HPDE6-E6E7 (cell line): ENCODE measurements around the gene CCDC149.
A peak's percentile ranks its signal among the peaks of the same experiment; 100 is the strongest.

Source experiments
- DNase-seq: peaks from one replicate; pipeline ENCODE4 v3.0.0; 2011; ENCODE audit warnings: missing footprints; ENCODE audit errors: extremely low spot score

Gene CCDC149

DNA sequence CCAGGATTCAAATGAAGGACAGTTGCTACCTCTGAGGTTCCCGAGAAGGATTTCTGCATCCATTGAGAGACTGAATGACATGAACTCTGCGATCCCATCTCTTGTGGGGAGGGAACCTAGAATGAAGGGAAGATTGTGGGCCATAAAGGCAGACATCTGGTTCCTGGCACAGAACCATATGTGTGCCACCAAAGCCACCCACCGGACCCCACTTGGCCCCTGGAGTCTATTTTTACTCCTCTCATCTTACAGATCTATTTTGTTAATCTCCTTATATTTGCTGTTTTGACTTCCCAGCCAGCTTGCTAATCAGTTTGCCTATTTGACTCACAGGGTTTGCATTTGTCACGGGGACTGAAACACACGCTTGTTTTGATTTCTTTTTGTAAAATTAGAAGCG, 110.2 kb downstream of the CCDC149 start:
- DNase-seq, result no peak

DNA sequence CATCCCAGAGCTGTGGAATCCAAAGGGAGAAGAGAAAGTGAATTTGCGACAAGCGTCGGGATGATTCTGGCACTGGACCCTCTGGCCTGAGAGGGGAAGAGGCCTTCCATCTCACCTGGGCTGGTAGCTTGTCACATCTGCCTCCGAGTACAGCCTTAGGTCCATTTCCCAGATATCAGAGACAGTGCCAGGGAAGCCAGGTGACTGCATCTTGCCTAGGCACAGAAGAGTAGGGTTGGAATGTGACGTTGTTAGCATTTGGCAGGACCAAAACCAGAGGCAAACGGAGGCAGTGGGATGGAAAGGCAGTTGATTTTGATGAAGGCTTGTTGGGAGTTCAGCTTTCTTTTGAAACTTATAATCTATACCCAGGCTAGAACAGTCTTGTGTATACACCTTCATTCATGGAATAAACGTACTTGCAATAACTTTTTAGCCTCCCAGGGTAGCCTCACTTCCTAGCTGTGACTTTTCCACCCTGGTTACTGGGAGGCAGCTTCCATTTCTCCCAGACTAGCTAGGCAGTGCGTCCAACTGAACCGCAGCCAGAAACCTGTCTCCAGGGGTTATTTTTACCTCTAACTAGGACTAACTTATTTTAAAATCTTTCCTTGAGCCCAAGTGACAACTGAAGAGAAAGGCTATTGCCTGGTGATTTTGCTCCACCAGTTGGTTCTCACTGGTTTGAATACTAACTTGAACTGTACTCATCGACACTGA, 111.5 kb downstream of the CCDC149 start:
- no peak for DNase-seq

DNA sequence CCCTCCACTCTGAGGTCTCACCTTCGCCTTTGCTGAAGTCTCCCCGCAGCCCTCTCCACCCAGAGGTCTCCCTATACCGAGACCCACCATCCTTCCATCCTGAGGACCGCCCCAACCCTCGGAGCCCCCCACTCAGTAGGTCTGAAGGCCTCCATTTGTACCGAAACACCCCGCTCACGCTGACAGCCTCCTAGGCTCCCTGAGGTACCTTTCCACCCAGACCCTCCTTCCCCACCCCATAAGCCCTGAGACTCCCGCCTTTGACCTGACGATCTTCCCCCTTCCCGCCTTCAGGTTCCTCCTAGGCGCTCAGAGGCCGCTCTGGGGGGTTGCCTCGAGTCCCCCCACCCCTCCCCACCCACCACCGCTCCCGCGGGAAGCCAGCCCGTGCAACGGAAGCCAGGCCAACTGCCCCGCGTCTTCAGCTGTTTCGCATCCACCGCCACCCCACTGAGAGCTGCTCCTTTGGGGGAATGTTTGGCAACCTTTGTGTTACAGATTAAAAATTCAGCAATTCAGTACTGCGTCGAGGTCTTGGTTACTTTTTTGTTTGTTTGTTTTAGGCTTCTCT, 112.4 kb downstream of the CCDC149 start:
- DNase-seq, result no peak

DNA sequence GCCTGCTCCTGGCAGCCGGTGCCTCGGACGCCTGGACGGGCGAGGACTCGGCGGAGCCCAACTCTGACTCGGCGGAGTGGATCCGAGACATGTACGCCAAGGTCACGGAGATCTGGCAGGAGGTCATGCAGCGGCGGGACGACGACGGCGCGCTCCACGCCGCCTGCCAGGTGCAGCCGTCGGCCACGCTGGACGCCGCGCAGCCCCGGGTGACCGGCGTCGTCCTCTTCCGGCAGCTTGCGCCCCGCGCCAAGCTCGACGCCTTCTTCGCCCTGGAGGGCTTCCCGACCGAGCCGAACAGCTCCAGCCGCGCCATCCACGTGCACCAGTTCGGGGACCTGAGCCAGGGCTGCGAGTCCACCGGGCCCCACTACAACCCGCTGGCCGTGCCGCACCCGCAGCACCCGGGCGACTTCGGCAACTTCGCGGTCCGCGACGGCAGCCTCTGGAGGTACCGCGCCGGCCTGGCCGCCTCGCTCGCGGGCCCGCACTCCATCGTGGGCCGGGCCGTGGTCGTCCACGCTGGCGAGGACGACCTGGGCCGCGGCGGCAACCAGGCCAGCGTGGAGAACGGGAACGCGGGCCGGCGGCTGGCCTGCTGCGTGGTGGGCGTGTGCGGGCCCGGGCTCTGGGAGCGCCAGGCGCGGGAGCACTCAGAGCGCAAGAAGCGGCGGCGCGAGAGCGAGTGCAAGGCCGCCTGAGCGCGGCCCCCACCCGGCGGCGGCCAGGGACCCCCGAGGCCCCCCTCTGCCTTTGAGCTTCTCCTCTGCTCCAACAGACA, 113.1 kb downstream of the CCDC149 start:
- no peak for DNase-seq

DNA sequence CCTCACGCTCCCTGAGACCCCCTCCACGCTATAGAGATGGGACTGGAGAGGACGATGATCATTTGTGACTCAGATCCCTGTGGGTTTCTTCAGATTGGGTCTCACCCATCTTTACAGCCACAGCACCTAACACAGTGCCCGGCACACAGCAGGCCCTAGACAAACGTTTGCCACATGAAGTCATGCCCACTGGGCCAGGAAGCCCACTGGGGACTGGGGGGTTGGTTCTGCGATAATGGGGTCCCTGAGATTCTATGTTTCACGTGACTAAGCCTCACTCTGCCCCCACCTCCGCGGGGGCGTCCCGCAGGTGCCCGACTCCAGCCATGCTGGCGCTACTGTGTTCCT, 113.7 kb downstream of the CCDC149 start:
- DNase-seq, result no peak

DNA sequence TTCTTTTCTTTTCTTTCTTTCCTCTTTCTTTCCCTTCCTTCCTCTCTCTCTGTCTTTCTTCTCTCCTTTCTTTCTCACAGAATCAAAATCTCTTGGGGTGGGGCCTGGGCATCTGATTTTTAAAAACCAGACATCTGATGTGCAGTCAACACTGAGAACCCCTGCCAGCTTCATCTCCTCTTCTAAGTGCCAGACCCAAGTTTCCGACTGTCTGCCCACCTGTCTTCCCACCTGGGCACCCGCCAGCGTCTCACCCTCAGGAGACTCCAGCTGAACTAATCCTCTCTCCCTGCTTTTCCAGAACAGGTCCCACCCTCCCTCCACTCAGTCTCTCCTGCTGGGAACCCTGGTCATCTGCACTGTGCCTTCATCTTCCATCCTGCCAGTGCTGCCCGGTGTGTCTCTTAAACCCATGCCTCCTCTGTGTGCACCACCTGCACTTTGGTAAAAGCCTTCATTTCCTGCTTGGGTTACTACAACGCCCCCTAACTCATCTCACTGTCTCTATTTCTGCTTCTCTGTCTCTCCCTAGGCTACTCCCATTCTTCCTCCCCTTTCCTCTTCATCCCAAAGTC, 114.7 kb downstream of the CCDC149 start:
- DNase-seq, result no peak

DNA sequence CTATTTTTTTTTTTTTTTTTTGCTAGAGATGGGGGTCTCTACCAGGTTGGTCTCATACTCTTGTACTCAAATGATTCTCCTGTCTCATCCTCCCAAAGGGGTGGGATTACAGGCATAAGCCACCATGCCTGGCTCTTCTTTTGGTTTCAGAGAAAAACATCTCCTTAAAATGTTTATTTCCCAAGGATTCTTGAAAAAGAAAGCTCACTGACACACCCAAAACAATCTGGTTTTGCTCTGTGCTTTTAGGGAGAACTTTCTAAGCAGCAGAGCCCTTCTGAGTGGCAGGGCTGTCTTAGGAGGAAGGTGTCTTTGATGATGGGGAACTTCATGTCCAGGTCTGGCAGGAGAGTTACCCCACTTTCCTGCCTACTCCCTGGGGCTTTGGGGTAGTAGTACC, 116.2 kb downstream of the CCDC149 start:
- no peak for DNase-seq

DNA sequence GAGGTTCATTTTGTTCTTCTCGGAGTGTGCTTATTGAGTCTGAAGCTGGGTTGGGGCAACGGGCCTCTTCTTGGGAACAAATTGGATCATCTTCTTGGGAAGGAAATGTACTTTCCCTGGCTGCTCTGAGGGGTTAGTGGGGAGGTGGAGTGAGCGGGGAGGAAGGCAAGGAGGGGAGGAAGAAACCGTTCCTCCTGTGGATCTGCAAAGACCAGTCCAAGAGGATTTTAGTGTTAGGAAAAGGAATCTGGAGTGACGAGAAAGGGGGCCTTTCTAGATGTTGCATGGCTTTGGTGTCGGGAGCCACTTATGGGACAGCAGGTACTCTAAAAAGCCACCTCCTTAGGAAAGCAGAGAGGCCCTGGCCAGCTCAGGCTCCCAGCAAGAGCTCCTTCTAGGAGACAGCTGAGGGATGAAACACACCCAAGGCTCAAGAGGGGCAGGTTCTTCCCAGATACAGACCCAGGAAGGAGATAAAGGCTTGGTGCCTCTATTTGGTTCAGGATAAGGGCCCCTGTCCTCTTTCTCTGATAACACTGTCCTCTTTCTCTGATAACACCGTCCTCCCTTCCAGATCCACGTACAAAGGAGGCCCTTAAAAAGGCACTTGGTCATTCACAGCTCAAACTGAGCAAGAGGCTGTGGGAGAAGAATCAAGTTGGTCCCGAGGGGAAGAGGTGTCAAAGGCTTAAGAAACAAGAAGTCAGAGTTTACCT, 117.0 kb downstream of the CCDC149 start:
- DNase-seq, result no peak

DNA sequence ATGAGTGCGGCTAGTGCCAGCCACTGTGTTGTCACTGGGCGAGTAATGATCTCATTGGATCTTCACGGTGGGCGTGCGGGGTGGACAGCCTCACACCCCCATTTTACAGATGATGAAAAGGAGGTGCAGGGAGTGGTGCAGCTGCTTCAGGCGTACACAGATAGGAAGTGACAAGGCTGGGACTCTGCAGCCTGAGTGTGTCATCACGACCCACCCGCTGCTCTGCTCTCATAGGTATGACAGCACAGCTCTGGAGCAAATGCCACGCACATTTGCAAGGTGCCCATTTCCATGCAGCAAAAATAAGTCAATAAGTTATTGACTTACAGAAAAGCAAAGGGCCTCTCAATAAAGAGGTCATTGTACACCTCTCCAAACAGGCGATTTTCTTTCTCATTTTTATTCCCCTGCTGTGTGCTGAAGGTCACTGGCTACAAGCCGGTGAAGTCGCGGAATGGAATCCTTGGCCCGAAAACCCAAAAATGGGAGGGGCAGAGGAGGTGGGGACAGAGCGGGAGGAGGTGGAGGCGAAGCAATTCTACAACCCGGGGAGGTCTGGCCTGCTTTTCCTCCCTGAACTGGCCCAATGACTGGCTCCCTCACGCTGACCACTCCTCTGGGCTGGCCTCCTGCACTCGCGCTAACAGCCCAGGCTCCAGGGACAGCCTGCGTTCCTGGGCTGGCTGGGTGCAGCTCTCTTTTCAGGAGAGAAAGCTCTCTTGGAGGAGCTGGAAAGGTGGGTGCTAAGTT, 117.8 kb downstream of the CCDC149 start, which contains the start of gene SOD3:
SOD3 (plus strand) TSS at position 658 of the 750 bp plus-strand sequence. CDS start 3,949 bp downstream, outside the sequence.
- DNase-seq, result no peak

DNA sequence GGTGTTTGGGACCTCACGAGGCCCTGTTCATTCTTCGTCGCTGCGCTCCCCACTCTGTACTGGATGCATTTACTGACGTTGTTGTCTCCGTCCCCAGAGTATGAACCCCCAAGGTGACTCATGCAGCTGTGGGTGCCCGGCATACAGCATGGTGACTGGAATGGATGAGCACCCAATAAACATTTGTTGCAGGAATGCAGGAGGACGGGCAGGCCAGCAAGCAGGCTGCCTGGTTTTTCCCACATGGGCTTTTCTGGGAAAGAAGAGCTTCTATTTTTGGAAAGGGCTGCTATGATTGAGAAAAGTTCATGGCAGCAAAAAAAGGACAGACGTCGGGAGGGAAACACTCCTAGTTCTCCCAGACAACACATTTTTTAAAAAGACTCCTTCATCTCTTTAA, 118.4 kb downstream of the CCDC149 start:
- no peak for DNase-seq

DNA sequence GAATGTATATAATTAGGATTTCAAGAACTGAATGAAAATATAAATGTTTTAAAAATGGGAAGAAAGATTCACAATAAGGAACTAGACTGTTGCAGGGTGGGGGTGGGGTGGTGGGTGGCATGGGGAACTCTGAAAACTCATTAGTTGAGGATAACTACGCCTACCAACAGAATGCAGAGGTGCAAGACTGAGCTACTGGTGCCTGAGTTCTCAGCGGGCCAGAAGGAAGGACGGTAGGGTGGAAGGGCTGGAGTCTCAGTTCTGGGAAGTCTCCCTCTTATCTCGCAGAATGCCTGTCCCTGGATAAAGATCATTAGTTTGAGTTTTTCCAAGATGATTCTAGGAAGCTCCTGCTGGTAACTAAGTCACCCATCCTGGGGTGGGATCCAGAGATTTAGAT, 118.8 kb downstream of the CCDC149 start:
- no peak for DNase-seq

DNA sequence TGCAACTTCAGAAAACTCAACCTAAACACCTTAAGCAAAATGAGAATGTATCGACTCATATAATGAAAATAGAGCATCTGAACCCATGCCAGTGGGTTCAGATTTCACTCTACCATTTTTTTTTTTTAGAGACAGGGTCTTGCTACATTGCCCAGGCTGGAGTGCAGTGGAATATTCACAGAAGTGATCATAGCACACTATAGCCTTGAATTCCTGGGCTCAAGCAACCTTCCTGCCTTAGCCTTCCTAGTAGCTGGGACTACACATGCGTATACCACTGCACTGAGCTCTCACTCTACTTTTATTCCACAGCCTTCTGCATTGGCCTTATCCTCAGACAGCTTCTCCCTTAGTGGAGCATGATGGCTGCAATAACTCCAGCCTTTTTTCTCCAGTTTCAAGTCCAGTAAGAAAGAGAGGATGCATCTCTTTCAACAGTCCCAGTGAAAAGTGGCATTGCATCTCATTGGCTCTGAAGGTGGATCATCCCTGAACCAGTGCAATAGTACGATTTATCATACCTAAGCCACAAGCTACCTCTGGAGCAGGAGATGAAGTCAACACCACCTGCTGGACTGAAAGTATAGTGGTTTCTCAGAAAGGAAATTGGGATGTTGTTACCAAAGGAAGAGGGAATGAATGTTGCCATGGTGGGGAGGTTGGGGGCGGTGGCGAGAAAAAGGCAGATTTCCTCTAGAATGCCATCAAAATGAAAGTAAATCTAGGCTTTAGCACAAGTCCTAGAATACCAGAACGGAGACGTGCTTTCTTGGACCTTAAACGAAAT, 119.4 kb downstream of the CCDC149 start:
- peak; percentile 50 for DNase-seq

DNA sequence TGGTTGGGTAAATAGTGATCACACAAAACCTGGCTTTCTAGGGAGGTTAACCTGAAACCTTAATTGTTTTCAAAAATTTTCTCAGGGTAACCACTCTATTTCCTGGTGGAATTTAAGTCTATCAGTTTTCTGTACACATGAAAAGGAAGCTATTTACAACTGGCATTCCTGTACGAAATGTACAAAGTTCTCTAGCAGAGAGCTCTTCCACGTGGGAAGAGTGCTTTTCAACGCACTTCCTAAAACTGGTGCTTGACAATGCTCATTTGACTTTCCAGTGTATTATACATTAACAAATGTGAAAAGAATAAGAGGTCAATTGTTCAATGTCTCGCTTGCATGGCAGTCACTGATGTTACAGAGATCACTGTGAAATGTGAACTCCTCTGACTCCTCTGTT, 120.3 kb downstream of the CCDC149 start:
- no peak for DNase-seq

DNA sequence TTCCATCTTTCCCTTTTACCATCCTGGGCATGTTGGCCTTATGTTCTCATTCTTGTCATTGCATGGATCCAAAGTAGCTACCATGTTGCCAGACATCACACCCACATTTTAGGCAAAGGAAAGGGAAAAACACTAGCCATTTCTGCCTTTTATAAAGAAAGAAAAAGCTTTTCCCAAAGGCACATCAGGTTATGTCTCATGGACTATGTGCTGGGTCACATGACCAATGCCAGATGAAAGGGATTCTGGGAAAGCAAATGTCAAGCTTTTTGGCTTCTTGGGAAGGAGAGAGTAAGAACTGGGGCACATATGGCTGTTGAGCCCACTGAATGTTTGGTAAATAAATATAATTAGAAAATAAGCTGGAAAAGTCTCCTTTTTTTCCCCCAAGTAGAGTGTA, 121.8 kb downstream of the CCDC149 start:
- no peak for DNase-seq

DNA sequence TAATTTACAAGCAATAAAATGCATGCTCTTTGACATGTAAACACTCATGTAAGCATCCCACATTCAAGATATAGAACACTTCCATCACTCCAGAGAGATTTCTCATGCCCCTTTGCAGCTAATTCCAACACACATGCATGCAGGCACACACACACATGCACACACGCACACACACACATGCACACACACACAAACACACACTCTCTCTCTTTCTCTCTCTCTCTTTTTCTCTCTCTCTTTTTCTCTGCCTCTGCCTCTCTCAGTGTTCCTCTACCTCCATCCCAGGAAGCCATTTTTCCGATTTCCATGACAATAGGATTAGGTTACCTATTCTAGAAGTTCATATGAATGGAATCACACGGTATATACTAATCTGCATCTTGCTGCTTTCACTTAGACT, 129.3 kb downstream of the CCDC149 start:
- DNase-seq, result no peak

DNA sequence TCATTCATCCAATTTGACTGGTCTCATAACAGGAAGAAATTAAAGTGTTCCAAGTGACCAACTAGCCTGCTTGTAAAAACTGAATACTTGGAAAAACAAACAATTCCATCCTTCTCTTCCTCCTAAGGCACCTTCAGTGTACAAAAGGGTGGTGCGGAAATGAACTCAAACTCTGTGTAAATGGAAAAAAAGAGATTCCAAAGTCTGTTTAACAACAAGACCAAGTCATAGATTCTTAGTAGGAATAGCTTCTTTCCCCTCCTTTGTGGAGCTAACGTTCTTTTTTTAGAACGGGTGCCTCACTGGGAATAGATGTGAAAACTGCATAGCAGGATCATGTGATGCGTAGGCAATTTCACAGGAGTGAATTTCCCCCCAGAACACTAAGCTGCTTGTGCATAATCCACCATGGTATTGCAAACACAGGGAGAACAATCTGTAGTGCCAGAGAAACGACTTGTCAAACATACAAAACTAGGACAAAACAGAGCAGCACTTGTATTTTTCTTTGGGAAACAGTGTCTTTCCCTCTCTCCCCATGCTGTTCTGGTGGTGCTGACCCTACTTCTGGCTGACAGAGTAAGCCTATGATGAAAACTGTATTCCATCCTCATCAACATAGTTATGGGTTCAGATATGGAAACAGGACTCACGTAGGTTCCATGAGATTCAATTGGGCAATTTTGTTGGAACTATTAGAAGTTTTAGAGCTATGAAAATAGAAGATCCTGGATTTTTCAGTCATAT, 130.7 kb downstream of the CCDC149 start:
- no peak for DNase-seq

DNA sequence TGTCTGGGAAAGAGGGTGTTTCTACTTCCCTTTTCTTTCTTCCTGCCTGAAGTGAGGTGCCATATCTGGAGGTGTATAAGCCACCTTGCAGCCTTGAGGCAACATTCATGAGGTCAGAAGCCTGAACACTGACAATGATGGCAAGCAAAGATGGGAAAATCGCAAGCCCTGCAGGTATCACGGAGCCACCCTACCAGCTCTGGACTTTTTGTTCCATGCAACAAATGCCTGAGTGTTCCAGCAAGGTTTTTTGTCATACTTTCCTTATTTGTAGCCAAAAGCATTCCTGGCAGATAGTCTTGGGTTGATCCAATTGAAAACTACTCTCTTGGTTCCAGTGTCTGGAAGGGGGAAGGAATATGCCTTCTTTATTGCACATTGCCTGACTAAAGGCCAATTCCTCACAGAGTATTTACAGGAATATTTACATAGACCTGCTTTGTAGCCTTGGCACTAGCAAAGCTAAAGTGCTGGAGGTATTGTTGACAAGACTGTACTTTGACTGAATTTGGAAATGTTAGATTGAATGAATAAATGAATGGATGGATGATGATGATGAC, 131.8 kb downstream of the CCDC149 start:
- DNase-seq, result no peak

DNA sequence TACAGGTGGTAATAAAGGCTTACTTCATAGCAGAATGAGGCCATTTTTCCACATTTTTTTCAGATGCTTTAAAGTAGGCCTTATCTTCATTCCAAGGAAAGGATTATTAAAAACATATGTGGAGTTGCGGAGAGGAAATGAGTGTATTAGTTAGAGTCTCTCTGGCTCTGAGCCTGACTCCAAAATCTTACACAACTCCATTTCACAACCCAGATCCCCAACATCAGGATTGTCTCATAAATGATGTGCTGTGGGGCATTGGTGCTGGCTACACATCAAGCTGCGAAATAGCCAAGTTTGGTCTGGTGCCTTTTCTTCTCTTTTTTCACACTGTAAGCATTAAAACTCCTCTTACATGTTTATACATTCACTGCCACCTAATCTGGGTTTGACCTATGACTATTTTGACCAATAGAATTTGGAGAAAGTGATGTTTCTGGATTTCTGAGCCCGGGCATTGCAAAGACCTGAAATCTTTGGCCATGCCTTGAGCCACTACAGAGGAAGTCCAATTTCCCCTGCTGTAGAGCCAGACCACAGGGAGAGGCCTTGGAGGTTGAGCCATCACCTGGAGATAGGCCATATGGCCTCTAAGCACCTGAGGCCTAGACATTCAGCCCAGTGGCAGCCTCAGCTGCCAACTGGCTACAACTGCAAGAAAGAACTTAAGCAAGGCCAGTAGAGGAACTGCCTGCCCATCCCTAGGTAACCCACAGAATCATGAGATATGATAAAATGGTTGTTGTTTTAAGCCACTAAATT, 134.2 kb downstream of the CCDC149 start:
- DNase-seq, result no peak
